GM21737 (cell line): ENCODE data around the gene SLC9A2.

Source experiments
- ATAC-seq: cut with Tn5 transposase; IDR thresholded peaks from one replicate; pipeline ENCODE4 v1.9.1; 2021; ENCODE audit warnings: mild to moderate bottlenecking, moderate library complexity; ENCODE audit not compliant: unreplicated experiment

The SLC9A2 gene

GRCh38 chr2:102618452-102619413 is 620 bp upstream of the SLC9A2 start:
- ATAC-seq: no peak

- ATAC-seq: no peak
Measured at GRCh38 chr2:102620332-102620731, 979 bp downstream of the SLC9A2 start.

- ATAC-seq: no peak
Measured at GRCh38 chr2:102621630-102622029, 2.3 kb downstream of the SLC9A2 start.

DNA sequence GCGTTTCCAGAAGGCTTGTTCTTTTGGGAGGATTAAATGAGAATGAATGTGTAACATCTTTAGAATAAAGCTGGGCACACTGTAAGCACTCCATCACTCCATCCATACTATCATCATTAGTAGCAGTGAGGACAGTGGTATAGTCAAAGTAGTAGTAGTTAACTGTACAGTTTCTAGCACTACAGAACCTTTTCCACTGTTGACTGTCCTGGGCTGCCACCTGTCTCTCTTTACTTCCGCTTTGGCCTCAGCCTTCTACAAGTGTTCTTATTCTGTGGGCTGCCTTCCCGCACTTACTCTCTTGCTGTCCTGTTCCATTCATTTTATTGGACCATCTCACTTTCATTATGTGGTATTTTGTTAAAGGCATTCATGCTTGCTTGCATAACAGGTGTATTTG is 3.3 kb downstream of the SLC9A2 start:
- no peak for ATAC-seq

- no peak for ATAC-seq
Measured at GRCh38 chr2:102630458-102630857, 11.1 kb downstream of the SLC9A2 start.

DNA sequence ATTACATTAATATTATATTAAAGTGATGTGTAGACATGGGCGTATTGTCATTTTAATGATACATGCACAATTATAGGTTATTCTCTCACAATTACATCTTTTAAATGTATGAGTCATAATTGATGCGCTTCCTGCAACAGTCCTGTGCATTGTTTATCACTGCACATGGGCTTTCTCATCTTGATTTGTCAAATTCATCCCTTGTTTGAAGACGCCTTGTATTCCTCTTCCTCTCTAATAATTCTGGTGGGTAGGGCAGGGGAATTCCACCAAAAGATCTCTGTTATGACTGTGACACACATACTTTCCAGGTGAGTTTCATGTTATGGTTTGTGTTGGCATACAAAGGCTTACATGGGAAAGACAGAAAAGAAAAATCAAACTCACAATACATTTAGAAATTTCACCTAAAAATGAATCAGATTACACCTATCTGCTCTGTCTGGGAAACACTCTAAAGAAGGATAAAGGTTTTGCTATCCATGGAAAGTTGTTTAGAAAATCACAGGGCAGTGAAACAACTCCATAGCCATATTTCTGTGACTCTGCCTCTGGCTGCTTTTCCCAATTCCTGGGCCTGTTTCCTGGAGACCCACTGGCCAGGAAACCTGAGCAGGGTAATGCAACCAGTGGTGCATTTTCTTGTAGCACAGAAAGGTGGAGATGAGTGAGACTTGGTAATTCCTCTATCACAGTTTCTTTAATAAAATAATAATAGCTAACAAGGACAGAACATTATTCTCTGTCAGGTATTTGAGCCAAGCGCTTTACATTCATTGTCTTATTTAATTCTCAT is 13.2 kb downstream of the SLC9A2 start:
- no peak for ATAC-seq

- no peak for ATAC-seq
Measured at GRCh38 chr2:102634831-102635241, 15.5 kb downstream of the SLC9A2 start.

- no peak for ATAC-seq
Measured at GRCh38 chr2:102635317-102635716, 16.0 kb downstream of the SLC9A2 start.

DNA sequence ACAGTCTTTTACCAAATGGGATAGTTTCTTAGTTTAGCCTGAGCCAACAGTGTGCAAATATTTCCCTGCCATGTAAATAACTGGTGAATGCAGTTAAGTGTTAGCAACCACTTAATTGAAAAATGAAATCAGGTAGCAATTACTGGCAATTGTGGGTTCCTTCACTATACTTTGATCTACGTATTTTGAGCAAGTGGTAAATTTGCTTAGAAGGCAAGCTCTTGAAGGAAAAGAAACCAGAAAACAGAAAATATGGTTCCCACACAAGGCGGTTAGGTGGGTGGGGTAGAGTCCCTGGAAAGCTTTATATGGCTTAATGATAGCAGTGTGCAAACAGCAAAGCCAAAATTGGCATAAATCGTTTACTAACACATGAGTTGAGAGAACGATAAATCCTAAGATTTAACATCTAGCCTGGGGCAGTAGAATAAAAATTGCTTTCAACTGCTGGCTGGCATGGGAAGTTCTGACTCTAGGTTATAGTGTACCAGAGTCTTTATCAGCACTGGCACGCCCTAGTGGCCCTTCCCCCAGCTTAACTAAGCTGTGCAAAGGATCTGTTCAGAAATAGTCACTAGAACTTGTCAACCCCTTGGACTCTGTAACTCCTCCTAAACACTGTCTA is 17.0 kb downstream of the SLC9A2 start:
- no peak for ATAC-seq

DNA sequence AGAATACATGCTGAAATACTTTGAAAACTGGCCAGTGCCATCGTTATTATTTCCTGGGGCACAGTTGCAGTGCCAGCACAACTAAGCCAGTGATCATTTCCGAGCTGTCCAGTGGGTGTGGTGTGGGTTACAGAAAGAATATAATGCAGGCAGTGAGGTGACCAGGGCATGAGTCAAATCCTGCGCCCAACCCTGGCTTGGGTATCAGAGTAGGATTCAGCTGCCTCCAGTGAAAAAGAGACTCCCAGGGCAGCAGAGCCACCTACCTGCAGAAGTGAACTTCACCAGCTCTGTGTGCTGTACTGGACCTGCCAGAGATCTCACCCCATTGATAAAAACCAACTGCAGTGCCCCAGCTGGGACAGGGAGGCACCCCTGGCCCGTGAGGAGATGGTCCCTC is 18.0 kb downstream of the SLC9A2 start:
- no peak for ATAC-seq

- no peak for ATAC-seq
Measured at GRCh38 chr2:102639429-102639828, 20.1 kb downstream of the SLC9A2 start.

GRCh38 chr2:102652126-102652525 is 32.8 kb downstream of the SLC9A2 start:
- no peak for ATAC-seq

DNA sequence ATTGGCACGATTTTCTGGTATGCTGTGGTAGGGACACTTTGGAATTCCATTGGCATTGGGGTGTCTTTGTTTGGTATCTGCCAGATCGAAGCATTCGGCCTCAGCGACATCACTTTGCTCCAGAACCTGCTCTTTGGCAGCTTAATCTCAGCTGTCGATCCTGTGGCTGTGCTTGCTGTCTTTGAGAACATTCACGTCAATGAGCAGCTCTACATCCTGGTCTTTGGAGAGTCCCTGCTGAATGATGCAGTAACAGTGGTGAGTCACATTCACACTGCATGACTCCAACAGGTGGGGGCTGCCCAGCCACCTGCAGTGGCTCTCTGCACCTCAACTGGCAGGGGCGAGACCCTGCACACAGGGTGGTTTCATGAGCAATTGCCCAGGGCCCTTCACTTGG is 38.4 kb downstream of the SLC9A2 start:
- no peak for ATAC-seq

DNA sequence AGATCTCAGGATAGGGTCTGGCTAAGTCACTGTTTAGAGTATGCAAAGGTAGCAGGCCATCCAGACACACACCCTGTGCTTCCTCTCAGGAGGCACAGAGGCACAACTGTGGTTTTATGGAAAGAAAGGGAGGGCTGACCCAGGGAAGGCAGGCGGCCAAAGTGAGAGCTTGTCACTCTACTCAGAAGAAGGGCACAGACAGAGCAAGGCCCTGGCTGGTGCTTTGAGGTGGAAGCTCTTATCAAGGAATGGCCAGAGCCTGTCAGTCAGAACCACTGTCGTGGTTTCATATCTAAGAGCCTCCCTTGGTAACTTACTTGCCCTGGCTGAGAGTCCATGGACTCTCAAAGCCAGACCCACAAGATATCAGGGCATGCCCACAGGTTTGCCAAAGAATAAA is 40.7 kb downstream of the SLC9A2 start:
- no peak for ATAC-seq

GRCh38 chr2:102660574-102660973 is 41.2 kb downstream of the SLC9A2 start:
- no peak for ATAC-seq

DNA sequence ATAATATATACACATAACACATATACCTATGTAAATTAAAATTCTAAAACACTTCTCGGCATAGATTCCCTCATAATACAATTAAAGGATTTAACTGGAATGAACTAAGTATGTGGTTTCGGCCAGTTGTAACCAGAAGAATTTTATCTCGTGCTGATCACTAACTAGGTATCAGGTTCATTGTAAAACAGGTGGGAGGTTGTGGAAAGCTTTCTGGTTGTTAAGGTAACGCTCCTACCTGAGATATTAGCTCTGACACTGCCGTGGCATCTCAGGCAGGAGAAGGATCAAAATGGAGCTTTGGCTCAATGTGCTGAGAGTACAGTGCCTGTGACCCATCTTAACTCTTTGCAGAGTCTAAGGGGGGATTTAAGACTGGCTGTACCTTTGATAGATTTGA is 42.5 kb downstream of the SLC9A2 start:
- no peak for ATAC-seq

DNA sequence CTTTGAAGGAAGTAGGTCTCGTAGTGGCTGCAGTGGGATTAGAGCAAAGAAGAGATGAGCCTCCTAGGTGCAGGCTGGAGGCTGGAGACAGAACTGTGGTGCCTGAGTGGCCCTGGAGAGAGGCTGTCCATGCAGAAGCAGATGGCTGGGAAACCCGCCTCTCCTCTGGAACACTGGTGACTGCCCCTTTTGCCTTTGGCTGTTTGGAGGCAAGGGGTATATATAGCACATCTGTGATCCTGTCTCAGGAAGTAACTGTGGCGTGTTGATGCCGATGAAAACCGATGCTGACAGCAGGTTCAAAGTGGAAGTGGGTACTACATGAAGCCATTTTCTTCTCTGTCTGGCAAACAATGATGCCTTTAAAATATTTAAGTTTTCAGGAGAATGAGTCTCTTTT is 43.5 kb downstream of the SLC9A2 start:
- ATAC-seq: no peak

GRCh38 chr2:102663381-102663780 is 44.0 kb downstream of the SLC9A2 start:
- no peak for ATAC-seq

GRCh38 chr2:102664471-102664909 is 45.1 kb downstream of the SLC9A2 start:
- ATAC-seq: no peak

DNA sequence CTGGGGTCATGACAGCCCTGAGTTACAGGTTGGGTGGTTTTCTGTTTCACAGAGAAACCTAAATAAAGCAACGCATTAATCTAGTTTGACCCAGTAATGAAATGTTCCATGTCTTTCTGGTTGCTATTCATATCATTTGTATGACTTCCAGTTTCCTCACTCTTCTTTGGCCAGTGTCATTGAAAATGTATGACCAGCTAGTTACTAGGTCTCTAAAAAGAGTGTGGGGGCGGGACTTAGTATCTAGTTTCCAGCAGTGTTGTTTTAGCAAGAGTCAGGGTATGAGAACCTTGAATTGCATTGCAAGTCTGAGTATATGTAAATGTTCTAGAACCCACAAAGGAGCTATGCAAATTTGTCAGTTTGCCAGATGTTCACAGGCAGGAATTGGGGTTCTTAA is 47.7 kb downstream of the SLC9A2 start:
- no peak for ATAC-seq

GRCh38 chr2:102668171-102668570 is 48.8 kb downstream of the SLC9A2 start:
- ATAC-seq: no peak
